HepG2 (cell line): ENCODE results near the gene LRBA. TPM values are rescaled to one million over a fixed set of nuclear protein-coding genes. Genes with fewer than 3 reads are reported as not detected.

ENCODE experiments used
- ATAC-seq: fragments of 200-7000 bp; cut with Tn5 transposase; 3 replicates; pipeline ENCODE4 v1.9.1; 2020; ENCODE audit warnings: mild to moderate bottlenecking, moderate library complexity
- BruUV-seq: library from RNA; stranded (reverse); fragments of 400-500 nt; replicated peaks from 2 replicates; lab custom pipeline; 2021; lab: Mats Ljungman, UMichigan
- CTCF ChIA-PET: fragments of 300-600 bp; formaldehyde crosslinking; extraction: SDS; loops from one replicate; lab custom pipeline; 2021; ENCODE audit warnings: low total read pairs, inconsistent platforms, low intra/inter-chr PET ratio; lab: Yijun Ruan, JAX
- POLR2A ChIA-PET: fragments of 350-600 bp; sonication (Branson Sonifier 250); formaldehyde crosslinking; loops from one replicate; lab custom pipeline; 2020; ENCODE audit warnings: antibody characterized with exemption, inconsistent platforms; lab: Yijun Ruan, JAX
- DNase-seq: peaks from one replicate; pipeline ENCODE4 v3.0.0-alpha.2; 2015; ENCODE audit warnings: low spot score
- FAIRE-seq: peaks from 3 replicates; lab custom pipeline; 2011; peaks lifted over from hg19 to GRCh38; lab: Jason Lieb, UNC
- H2AFZ ChIP-seq: one replicate; pipeline ENCODE4 v1.6.1; 2011; ENCODE audit warnings: low read length, inconsistent platforms
- H3K27ac ChIP-seq: fragments of 300-600 bp; 3 replicates; pipeline ENCODE4 v1.8.0; 2011; ENCODE audit warnings: mixed run types, mild to moderate bottlenecking, mixed read lengths, low read length, inconsistent platforms; ENCODE audit not compliant: insufficient read depth; ENCODE audit errors: extremely low read length
- H3K27me3 ChIP-seq, 2 experiments: fragments of 200-600 bp in 1 of 2; 2 replicates in 1 of 2; 3 replicates in 1 of 2; pipeline versions ENCODE4 v1.6.0 to v1.8.0; 2011; ENCODE audit warnings: low read length in 2 of 2, mild to moderate bottlenecking in 2 of 2, moderate library complexity in 2 of 2, inconsistent platforms in 1 of 2; ENCODE audit not compliant: insufficient read depth in 2 of 2, control insufficient read depth in 1 of 2
- H3K36me3 ChIP-seq, 2 experiments: fragments of 200-600 bp in 1 of 2; replicated peaks in 1 of 2; 2 replicates in 1 of 2; 3 replicates in 1 of 2; pipeline versions ENCODE4 v1.5.1 to v1.8.0; 2011; ENCODE audit warnings: low read length in 2 of 2, inconsistent platforms in 1 of 2; ENCODE audit not compliant: insufficient read depth in 2 of 2, control insufficient read depth in 1 of 2
- H3K4me1 ChIP-seq: 2 replicates; pipeline ENCODE4 v1.5.1; 2012; ENCODE audit warnings: low read length, inconsistent platforms; ENCODE audit not compliant: insufficient read depth
- H3K4me2 ChIP-seq: 2 replicates; pipeline ENCODE4 v1.6.0; 2011; ENCODE audit warnings: low read depth, low read length, inconsistent platforms
- H3K4me3 ChIP-seq, 3 experiments: fragments of 200-600 bp in 1 of 3; sonication (generic), shearing (Covaris generic) in 1 of 3; replicated peaks in 1 of 3; 2 replicates each; pipeline ENCODE4 v1.5.1; 2011 to 2016; ENCODE audit warnings: low read length in 3 of 3, inconsistent platforms in 2 of 3, low read depth in 2 of 3, mild to moderate bottlenecking in 2 of 3, control low read depth in 1 of 3, mixed read lengths in 1 of 3; ENCODE audit not compliant: insufficient read depth in 1 of 3
- H3K79me2 ChIP-seq: one replicate; pipeline ENCODE4 v1.6.1; 2011; ENCODE audit warnings: low read length, inconsistent platforms; ENCODE audit not compliant: insufficient read depth
- H3K9ac ChIP-seq: 2 replicates; pipeline ENCODE4 v1.6.0; 2011; ENCODE audit warnings: mild to moderate bottlenecking, low read depth, low read length, inconsistent platforms; ENCODE audit not compliant: insufficient read depth
- H3K9me3 ChIP-seq: 2 replicates; pipeline ENCODE4 v1.5.1; 2012; ENCODE audit warnings: mild to moderate bottlenecking, low read length
- H4K20me1 ChIP-seq: 2 replicates; pipeline ENCODE4 v1.6.0; 2011; ENCODE audit warnings: inconsistent platforms, mild to moderate bottlenecking, low read length, moderate library complexity; ENCODE audit not compliant: insufficient read depth
- ASH2L ChIP-seq: fragments of 300-600, 200-600 bp; sonication (generic); IDR thresholded peaks from 2 replicates; pipeline ENCODE4 v1.7.0; 2017; ENCODE audit warnings: low read depth, mild to moderate bottlenecking, moderate library complexity, mixed read lengths, low read length; ENCODE audit not compliant: insufficient read length
- CBX2 ChIP-seq, 2 experiments: fragments of 200-600 bp in 1 of 2; sonication (generic); formaldehyde crosslinking in 1 of 2; IDR thresholded peaks; 2 replicates each; pipeline versions ENCODE4 v1.7.0 to v1.8.1; 2018 to 2022; ENCODE audit warnings: low read depth in 2 of 2, low read length in 1 of 2, mild to moderate bottlenecking in 1 of 2, missing genetic modification reagents in 1 of 2
- MAFF ChIP-seq: IDR thresholded peaks from 2 replicates; pipeline ENCODE4 v1.6.1; 2011; ENCODE audit warnings: low read depth, low read length, improper control_type of control experiment
- NCOA2 ChIP-seq: sonication (generic); formaldehyde crosslinking; IDR thresholded peaks from 2 replicates; pipeline ENCODE4 v1.8.0; 2022; ENCODE audit warnings: inconsistent platforms
- PCBP1 ChIP-seq: fragments of 200-400 bp; formaldehyde crosslinking; IDR thresholded peaks from 2 replicates; pipeline ENCODE4 v1.6.1; 2017; ENCODE audit warnings: mild to moderate bottlenecking, low read depth, low read length, borderline replicate concordance
- RXRA ChIP-seq: sonication (generic); formaldehyde crosslinking; IDR thresholded peaks from 2 replicates; pipeline ENCODE4 v1.5.1; 2020; ENCODE audit warnings: missing genetic modification reagents
- SOX13 ChIP-seq, 3 experiments: fragments of 450-650 bp in 1 of 3; sonication (generic) in 1 of 3; formaldehyde crosslinking in 1 of 3; IDR thresholded peaks in 2 of 3; conservative IDR thresholded peaks in 1 of 3; 2 replicates each; pipeline versions ENCODE4 v1.5.0 to v1.6.1; 2016 to 2020; ENCODE audit warnings: antibody characterized with exemption in 1 of 3, mild to moderate bottlenecking in 1 of 3, missing compliant biosample characterization in 1 of 3, missing genetic modification reagents in 1 of 3, moderate library complexity in 1 of 3
- TRAFD1 ChIP-seq: sonication (generic); formaldehyde crosslinking; IDR thresholded peaks from 2 replicates; pipeline ENCODE4 v1.5.1; 2020; ENCODE audit warnings: missing genetic modification reagents, mild to moderate bottlenecking, borderline replicate concordance
- ZNF512 ChIP-seq: sonication (generic); formaldehyde crosslinking; IDR thresholded peaks from 2 replicates; pipeline ENCODE4 v1.4.0; 2020; ENCODE audit warnings: mild to moderate bottlenecking, missing genetic modification reagents
- ZNF550 ChIP-seq: sonication (generic); formaldehyde crosslinking; IDR thresholded peaks from 2 replicates; pipeline ENCODE4 v1.4.0; 2020; ENCODE audit warnings: mild to moderate bottlenecking, missing genetic modification reagents, borderline replicate concordance
- ZNF615 ChIP-seq: sonication (generic); formaldehyde crosslinking; IDR thresholded peaks from 2 replicates; pipeline ENCODE4 v1.5.0; 2020; ENCODE audit warnings: mild to moderate bottlenecking, missing genetic modification reagents, borderline replicate concordance
- ZNF704 ChIP-seq: sonication (generic); formaldehyde crosslinking; IDR thresholded peaks from 2 replicates; pipeline ENCODE4 v1.8.1; 2023; ENCODE audit warnings: mild to moderate bottlenecking, inconsistent platforms, moderate library complexity, missing genetic modification reagents, borderline replicate concordance
- WGBS: methylation state at CpG from one replicate; pipeline ENCODE4 v1.1.6; 2017; ENCODE audit warnings: low lambda C conversion rate; 5-methylcytosine and 5-hydroxymethylcytosine counted together
- in situ Hi-C: cut with HindIII; loops from 2 replicates; pipeline ENCODE4 v1.10.0; 2017; ENCODE audit warnings: low pct_unique_long_range_greater_than_20kb; ENCODE audit not compliant: extremely low pct_ligation_motif_present
- intact Hi-C: fragments of 100-400 bp; cut with micrococcal nuclease; formaldehyde crosslinking; loops from one replicate; pipeline ENCODE4 v1.10.0; 2022; ENCODE audit not compliant: unreplicated experiment
- polyA plus RNA-seq, 8 experiments: library from polyadenylated mRNA; depleted of rRNA in 3 of 8; stranded (reverse) in 7 of 8; unstranded in 1 of 8; fragments of >200 nt; fragmentation: Illumina TruSeq in 4 of 8; extraction: Trizol in 4 of 8; gene quantifications; 2 replicates each; pipeline versions ENCODE4 v1.2.1 to v1.2.3, GENCODE V29; 2011 to 2016; ENCODE audit warnings: low read depth in 4 of 8, missing spikeins in 1 of 8, mixed read lengths in 1 of 8; ENCODE audit not compliant: insufficient read depth in 1 of 8
- total RNA-seq, 5 experiments: library from RNA; depleted of rRNA; stranded (reverse); fragments of >200 nt; fragmentation: Illumina TruSeq; extraction: Trizol; gene quantifications; 2 replicates each; pipeline ENCODE4 v1.2.3, GENCODE V29; 2016; ENCODE audit warnings: low read depth in 1 of 5

The LRBA gene
- total and polyA plus RNA-seq, 2 of the 13 experiments (the other 11 are each of a cell fraction or from before 2014, with no cell fraction given) = 21.0 to 37.2 TPM

GRCh38 chr4:150315691-150316090 is 699.4 kb downstream of the LRBA start:
- BruUV-seq = no TSS peak
- Histone ChIP-seq H3K27me3 (no peaks in the 10 kb centered on the region), H3K27ac (no peak overlapping the region), H3K4me3 (no peak overlapping the region), H3K4me1 (no peaks in the 10 kb centered on the region), H2AFZ (no peak overlapping the region), H3K36me3 (peaks cover 0 to 2% of the 10 kb centered on the region in 2 experiments; a peak in 1 of 5 replicates), H3K9me3 (no peaks in the 10 kb centered on the region), H3K4me2 (no peak overlapping the region), H3K9ac (no peak overlapping the region), H4K20me1 (no peaks in the 10 kb centered on the region), H3K79me2 (no peaks in the 10 kb centered on the region)
- FAIRE-seq (no peak), DNase-seq (no peak), ATAC-seq (no peak)
- ChIA-PET CTCF (no interaction called here), POLR2A (no interaction called here)
- intact Hi-C loops (no loop called here), in situ Hi-C loops (no loop called here)
- TF ChIP-seq CBX2 (IDR thresholded peaks at IDR 0.05; ENCODE audit: low read depth, low read length) = no peak
- no peak for TF ChIP-seq CBX2 (CRISPR knock-in tag; IDR thresholded peaks at IDR 0.05; ENCODE audit: low read depth)
- no peak for TF ChIP-seq PCBP1
- TF ChIP-seq SOX13 (IDR thresholded peaks at IDR 0.05) = no peak
- TF ChIP-seq SOX13 (CRISPR knock-in tag; conservative IDR thresholded peaks at IDR 0.05 in 1 of 2, IDR thresholded peaks at IDR 0.05 in 1 of 2) = no peak
- no peak for TF ChIP-seq ASH2L
- TF ChIP-seq ZNF550 = no peak
- TF ChIP-seq NCOA2 = no peak
- WGBS = 100% methylated on average over 2 of the region's 2 CpGs

GRCh38 chr4:150315175-150315574 is 699.9 kb downstream of the LRBA start:
- Histone ChIP-seq H3K4me1 (no peaks in the 10 kb centered on the region), H3K4me3 (no peak overlapping the region), H4K20me1 (no peaks in the 10 kb centered on the region), H3K27me3 (no peaks in the 10 kb centered on the region), H3K9me3 (no peaks in the 10 kb centered on the region), H3K79me2 (no peaks in the 10 kb centered on the region), H3K9ac (no peak overlapping the region), H3K27ac (no peak overlapping the region), H3K36me3 (peaks cover 0 to 2% of the 10 kb centered on the region in 2 experiments; a peak in 1 of 5 replicates), H2AFZ (no peak overlapping the region), H3K4me2 (no peak overlapping the region)
- DNase-seq (no peak), FAIRE-seq (no peak), ATAC-seq (no peak)
- in situ Hi-C loops (no loop called here), intact Hi-C loops (no loop called here)
- 92% methylated on average over 8 of the region's 8 CpGs for WGBS
- CTCF ChIA-PET = no interaction called here
- no TSS peak for BruUV-seq
- POLR2A ChIA-PET = no interaction called here
- TF ChIP-seq TRAFD1 (CRISPR knock-in tag) (no peak), RXRA (no peak), ZNF615 (no peak), ZNF704 (CRISPR knock-in tag) (no peak), MAFF (no peak), ZNF512 (CRISPR knock-in tag) (no peak)
